PC-9 (cell line): ENCODE results near the gene SEMA5A. TPM values are rescaled to one million over a fixed set of nuclear protein-coding genes. Genes with fewer than 3 reads are reported as not detected.

Experiments used
- BruUV-seq: library from RNA; stranded (reverse); fragments of 400-500 nt; replicated peaks from 2 replicates; lab custom pipeline; 2021; lab: Mats Ljungman, UMichigan
- CTCF ChIA-PET: fragments of 300-600 bp; sonication (Branson Sonifier 250); formaldehyde crosslinking; loops from one replicate; lab custom pipeline; 2022; ENCODE audit warnings: antibody characterized with exemption; lab: Charles Lee
- POLR2A ChIA-PET: fragments of 300-600 bp; sonication (Branson Sonifier 250); formaldehyde crosslinking; loops from one replicate; lab custom pipeline; 2022; ENCODE audit warnings: antibody characterized with exemption; ENCODE audit not compliant: unreplicated experiment; lab: Charles Lee
- DNase-seq, 2 experiments: peaks; one replicate each; pipeline versions ENCODE4 v3.0.0 to v3.0.0-alpha.2; 2015 to 2022; ENCODE audit warnings: mixed read lengths in 1 of 2
- H2AFZ ChIP-seq: fragments of 200-600 bp; sonication (generic); 2 replicates; pipeline ENCODE4 v1.8.1; 2017; ENCODE audit warnings: antibody characterized with exemption
- H3F3A ChIP-seq: fragments of 200-600 bp; sonication (generic); 2 replicates; pipeline ENCODE4 v1.8.1; 2017; ENCODE audit warnings: antibody characterized with exemption, mild to moderate bottlenecking, low read depth; ENCODE audit not compliant: insufficient read depth
- H3K27ac ChIP-seq: fragments of 200-600 bp; sonication (generic); 2 replicates; pipeline ENCODE4 v1.6.1; 2016; ENCODE audit warnings: mixed run types
- H3K27me3 ChIP-seq: fragments of 200-600 bp; sonication (generic); 2 replicates; pipeline ENCODE4 v1.6.1; 2016; ENCODE audit warnings: low read depth, mixed run types; ENCODE audit not compliant: insufficient read depth
- H3K36me3 ChIP-seq: fragments of 200-600 bp; sonication (generic); 2 replicates; pipeline ENCODE4 v1.6.1; 2016; ENCODE audit warnings: low read depth, mixed run types
- H3K4me1 ChIP-seq: fragments of 200-600 bp; sonication (generic); replicated peaks from 2 replicates; pipeline ENCODE4 v1.6.1; 2016; ENCODE audit warnings: mixed run types; ENCODE audit not compliant: insufficient read depth
- H3K4me2 ChIP-seq: fragments of 200-600 bp; sonication (generic); 2 replicates; pipeline ENCODE4 v1.6.1; 2017; ENCODE audit warnings: mixed run types
- H3K4me3 ChIP-seq: fragments of 200-600 bp; sonication (generic); 2 replicates; pipeline ENCODE4 v1.6.1; 2016; ENCODE audit warnings: mixed run types
- H3K79me2 ChIP-seq: fragments of 200-600 bp; sonication (generic); 2 replicates; pipeline ENCODE4 v1.6.1; 2017; ENCODE audit warnings: low read depth, mixed run types
- H3K9me2 ChIP-seq: fragments of 200-600 bp; sonication (generic); 2 replicates; pipeline ENCODE4 v1.8.1; 2017; ENCODE audit warnings: mild to moderate bottlenecking; ENCODE audit not compliant: insufficient read depth
- H3K9me3 ChIP-seq: fragments of 200-600 bp; sonication (generic); 2 replicates; pipeline ENCODE4 v1.8.1; 2016; ENCODE audit warnings: low read depth; ENCODE audit not compliant: insufficient read depth
- H4K20me1 ChIP-seq: fragments of 200-600 bp; sonication (generic); 2 replicates; pipeline ENCODE4 v1.8.1; 2017; ENCODE audit not compliant: insufficient read depth
- EZH2 ChIP-seq: fragments of 200-600 bp; sonication (generic); IDR thresholded peaks from 2 replicates; pipeline ENCODE4 v1.8.0; 2017; ENCODE audit warnings: antibody characterized with exemption, low read depth
- intact Hi-C: fragments of 100-400 bp; cut with micrococcal nuclease; formaldehyde crosslinking; loops from one replicate; pipeline ENCODE4 v1.10.0; 2022; ENCODE audit not compliant: unreplicated experiment
- total RNA-seq: library from RNA; stranded (reverse); gene quantifications from 2 replicates; pipeline ENCODE4 v1.2.3, GENCODE V29; 2021
- TF ChIP-seq, protein P1 (sequence below): fragments of 200-600 bp; sonication (generic); conservative IDR thresholded peaks from 2 replicates; pipeline ENCODE4 v1.6.1; 2017; ENCODE audit warnings: mixed run types, antibody characterized with exemption, mild to moderate bottlenecking, moderate library complexity

SEMA5A gene
- total RNA-seq, 1 experiment from 2014 or later: not detected

DNA sequence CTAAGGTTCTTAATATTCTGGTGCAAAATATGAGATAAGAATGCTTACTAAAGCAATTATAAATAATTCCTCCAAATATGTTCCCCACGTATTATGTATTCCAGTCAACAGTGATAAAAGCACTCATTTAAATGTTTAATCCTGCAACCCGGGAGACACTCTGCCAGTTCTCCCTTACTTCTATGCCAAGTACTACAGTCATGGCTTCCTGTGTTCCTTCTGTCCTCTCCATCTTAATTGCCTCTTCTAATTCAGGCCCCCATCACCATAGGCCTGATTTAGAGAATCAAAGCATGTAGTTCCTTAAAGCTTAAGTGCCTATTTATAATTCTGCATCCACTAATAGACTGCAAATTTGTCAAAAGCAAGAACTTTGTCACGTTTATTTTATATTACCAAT lies 474.8 kb downstream of the SEMA5A start:
- no peak overlapping the region for H3K4me3 ChIP-seq
- BruUV-seq: no TSS peak
- ChIA-PET POLR2A (no interaction called here), CTCF (no interaction called here)
- no peaks in the 10 kb centered on the region for H4K20me1 ChIP-seq
- H3K79me2 ChIP-seq: no peaks in the 10 kb centered on the region
- no peak for TF ChIP-seq EZH2
- TF ChIP-seq, protein P1, sequence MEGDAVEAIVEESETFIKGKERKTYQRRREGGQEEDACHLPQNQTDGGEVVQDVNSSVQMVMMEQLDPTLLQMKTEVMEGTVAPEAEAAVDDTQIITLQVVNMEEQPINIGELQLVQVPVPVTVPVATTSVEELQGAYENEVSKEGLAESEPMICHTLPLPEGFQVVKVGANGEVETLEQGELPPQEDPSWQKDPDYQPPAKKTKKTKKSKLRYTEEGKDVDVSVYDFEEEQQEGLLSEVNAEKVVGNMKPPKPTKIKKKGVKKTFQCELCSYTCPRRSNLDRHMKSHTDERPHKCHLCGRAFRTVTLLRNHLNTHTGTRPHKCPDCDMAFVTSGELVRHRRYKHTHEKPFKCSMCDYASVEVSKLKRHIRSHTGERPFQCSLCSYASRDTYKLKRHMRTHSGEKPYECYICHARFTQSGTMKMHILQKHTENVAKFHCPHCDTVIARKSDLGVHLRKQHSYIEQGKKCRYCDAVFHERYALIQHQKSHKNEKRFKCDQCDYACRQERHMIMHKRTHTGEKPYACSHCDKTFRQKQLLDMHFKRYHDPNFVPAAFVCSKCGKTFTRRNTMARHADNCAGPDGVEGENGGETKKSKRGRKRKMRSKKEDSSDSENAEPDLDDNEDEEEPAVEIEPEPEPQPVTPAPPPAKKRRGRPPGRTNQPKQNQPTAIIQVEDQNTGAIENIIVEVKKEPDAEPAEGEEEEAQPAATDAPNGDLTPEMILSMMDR: no peak
- no peaks in the 10 kb centered on the region; the same call in 1 of the 2 replicates for H3K9me3 ChIP-seq
- no peaks in the 10 kb centered on the region for H3K4me1 ChIP-seq
- no peaks in the 10 kb centered on the region for H3F3A ChIP-seq
- no peak for DNase-seq
- no peak overlapping the region for H3K27ac ChIP-seq
- no peaks in the 10 kb centered on the region for H3K36me3 ChIP-seq
- H2AFZ ChIP-seq: no peak overlapping the region
- H3K4me2 ChIP-seq: no peak overlapping the region
- intact Hi-C loops: no loop called here
- no peaks in the 10 kb centered on the region for H3K9me2 ChIP-seq
- H3K27me3 ChIP-seq: no peaks in the 10 kb centered on the region

DNA sequence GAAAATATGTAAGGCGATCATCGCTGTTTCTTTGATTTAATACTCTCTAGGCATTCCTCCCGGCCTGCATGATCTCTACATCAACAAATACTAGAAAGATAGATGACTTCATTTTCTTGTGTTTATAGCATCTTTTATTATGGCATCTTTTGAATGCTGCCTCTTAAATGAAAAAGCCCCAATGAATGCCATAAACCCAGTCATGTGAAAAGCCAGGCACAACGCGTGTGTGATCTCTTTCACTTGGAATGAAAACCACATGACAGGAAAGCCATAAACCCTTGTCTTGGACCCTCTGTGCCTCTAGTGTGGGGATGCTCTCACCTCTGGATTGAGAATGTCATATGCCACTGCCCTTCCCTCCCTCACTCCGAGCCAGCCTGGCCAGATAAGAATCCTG lies 476.2 kb downstream of the SEMA5A start:
- POLR2A ChIA-PET: no interaction called here
- no TSS peak for BruUV-seq
- intact Hi-C loops: no loop called here
- no peaks in the 10 kb centered on the region for H3K36me3 ChIP-seq
- TF ChIP-seq, protein P1: no peak
- no peak for TF ChIP-seq EZH2
- no peak overlapping the region for H3K4me3 ChIP-seq
- no peak overlapping the region for H3K4me2 ChIP-seq
- no peak overlapping the region for H3K27ac ChIP-seq
- no peaks in the 10 kb centered on the region for H3K4me1 ChIP-seq
- H3F3A ChIP-seq: no peaks in the 10 kb centered on the region
- H2AFZ ChIP-seq: no peak overlapping the region
- H4K20me1 ChIP-seq: no peaks in the 10 kb centered on the region
- H3K9me2 ChIP-seq: no peaks in the 10 kb centered on the region
- no peaks in the 10 kb centered on the region; the same call in 1 of the 2 replicates for H3K9me3 ChIP-seq
- no peak for DNase-seq
- H3K27me3 ChIP-seq: no peaks in the 10 kb centered on the region
- CTCF ChIA-PET: no interaction called here
- no peaks in the 10 kb centered on the region for H3K79me2 ChIP-seq

DNA sequence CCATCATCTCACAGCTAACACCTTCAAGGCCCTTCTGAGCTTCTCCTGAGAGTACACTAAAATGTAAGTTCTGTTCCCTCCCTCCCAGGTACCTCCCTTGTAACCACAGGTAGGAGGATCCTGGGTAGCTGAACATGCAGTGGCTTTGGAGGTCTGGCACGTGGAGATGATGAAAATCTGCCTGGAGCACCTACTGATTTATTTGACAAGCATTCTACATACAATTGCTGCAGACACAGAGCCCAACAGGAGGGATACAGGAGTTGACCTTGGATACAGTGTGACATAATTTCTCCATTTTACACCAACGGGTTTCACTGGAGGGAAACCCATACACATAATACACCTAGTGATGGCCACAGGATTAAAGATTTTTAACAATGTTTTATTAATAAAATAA lies 478.7 kb downstream of the SEMA5A start:
- H2AFZ ChIP-seq: no peak overlapping the region
- CTCF ChIA-PET: interaction anchor here (0.7 kb wide), 1 partner anchor 1041 kb away, joined by 4 read pairs; no protein-coding TSS in a partner anchor
- H3K4me1 ChIP-seq: no peaks in the 10 kb centered on the region
- POLR2A ChIA-PET: no interaction called here
- no peaks in the 10 kb centered on the region for H3K9me3 ChIP-seq
- DNase-seq: no peak
- BruUV-seq: no TSS peak
- no peaks in the 10 kb centered on the region for H3F3A ChIP-seq
- no peaks in the 10 kb centered on the region for H3K36me3 ChIP-seq
- H3K27ac ChIP-seq: no peak overlapping the region
- no peaks in the 10 kb centered on the region for H3K9me2 ChIP-seq
- no peak overlapping the region for H3K4me3 ChIP-seq
- H3K27me3 ChIP-seq: no peaks in the 10 kb centered on the region
- TF ChIP-seq, protein P1: no peak
- no peaks in the 10 kb centered on the region for H4K20me1 ChIP-seq
- H3K4me2 ChIP-seq: no peak overlapping the region
- intact Hi-C loops: no loop called here
- H3K79me2 ChIP-seq: no peaks in the 10 kb centered on the region
